ENCODE results near the gene UXT.

DNA sequence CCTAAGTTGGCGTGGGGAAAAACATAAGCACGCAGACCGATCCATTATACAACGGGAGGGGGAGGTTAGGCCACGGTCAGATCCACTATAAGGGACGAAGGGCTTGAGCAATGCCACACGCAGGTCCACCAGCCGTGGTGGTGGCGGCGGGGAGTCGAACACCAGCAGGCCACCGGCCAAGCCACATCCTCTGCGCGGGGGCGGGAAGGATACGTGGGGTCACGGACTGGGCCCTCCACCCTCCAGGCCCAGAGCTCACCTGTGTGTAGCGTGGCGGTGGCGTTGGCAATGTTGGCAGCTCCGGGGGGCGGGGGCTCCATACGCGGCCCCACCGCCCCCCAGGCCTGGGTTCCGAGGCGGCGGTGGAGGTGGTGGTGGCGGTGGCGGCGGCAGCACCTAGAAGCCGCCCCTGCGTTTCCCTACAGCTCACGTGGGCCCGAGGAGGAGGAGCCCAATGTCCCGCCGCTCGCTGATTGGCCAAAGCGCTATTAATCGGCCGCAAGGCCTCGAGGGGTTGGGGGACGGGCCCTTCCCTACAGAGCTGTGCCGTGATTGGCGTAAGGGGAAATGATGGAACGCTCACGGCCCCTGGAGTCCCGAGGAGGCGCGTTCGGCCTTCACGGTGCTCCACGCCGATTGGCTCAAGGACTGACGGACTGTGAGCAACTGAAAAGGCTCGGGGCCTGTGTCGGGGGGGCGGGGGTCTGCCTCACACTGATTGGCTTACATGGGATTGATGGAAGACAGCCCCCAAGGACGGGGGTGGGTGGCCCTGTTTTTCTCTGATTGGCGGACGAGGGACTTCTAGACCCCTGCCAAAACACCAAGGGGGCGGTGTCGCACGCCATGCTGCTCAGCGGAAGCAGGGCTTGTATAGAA, 8.6 kb downstream of the UXT start, which contains the start of gene ELK1:
- TF ChIP-seq, protein P1, sequence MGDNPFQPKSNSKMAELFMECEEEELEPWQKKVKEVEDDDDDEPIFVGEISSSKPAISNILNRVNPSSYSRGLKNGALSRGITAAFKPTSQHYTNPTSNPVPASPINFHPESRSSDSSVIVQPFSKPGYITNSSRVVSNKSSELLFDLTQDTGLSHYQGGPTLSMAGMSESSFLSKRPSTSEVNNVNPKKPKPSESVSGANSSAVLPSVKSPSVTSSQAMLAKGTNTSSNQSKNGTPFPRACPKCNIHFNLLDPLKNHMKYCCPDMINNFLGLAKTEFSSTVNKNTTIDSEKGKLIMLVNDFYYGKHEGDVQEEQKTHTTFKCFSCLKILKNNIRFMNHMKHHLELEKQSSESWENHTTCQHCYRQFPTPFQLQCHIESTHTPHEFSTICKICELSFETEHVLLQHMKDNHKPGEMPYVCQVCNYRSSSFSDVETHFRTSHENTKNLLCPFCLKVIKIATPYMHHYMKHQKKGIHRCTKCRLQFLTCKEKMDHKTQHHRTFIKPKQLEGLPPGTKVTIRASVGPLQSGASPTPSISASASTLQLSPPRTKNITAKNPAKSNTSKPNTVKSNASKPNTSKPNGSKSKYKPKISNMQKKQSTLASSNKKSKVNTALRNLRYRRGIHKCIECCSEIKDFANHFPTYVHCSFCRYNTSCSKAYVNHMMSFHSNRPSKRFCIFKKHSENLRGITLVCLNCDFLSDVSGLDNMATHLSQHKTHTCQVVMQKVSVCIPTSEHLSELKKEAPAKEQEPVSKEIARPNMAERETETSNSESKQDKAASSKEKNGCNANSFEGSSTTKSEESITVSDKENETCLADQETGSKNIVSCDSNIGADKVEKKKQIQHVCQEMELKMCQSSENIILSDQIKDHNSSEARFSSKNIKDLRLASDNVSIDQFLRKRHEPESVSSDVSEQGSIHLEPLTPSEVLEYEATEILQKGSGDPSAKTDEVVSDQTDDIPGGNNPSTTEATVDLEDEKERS (tag by site-specific recombination; IDR thresholded peaks at IDR 0.05): no peak
- TF ChIP-seq, protein P2, sequence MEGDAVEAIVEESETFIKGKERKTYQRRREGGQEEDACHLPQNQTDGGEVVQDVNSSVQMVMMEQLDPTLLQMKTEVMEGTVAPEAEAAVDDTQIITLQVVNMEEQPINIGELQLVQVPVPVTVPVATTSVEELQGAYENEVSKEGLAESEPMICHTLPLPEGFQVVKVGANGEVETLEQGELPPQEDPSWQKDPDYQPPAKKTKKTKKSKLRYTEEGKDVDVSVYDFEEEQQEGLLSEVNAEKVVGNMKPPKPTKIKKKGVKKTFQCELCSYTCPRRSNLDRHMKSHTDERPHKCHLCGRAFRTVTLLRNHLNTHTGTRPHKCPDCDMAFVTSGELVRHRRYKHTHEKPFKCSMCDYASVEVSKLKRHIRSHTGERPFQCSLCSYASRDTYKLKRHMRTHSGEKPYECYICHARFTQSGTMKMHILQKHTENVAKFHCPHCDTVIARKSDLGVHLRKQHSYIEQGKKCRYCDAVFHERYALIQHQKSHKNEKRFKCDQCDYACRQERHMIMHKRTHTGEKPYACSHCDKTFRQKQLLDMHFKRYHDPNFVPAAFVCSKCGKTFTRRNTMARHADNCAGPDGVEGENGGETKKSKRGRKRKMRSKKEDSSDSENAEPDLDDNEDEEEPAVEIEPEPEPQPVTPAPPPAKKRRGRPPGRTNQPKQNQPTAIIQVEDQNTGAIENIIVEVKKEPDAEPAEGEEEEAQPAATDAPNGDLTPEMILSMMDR (tag by site-specific recombination; IDR thresholded peaks at IDR 0.05): peak; percentile 47
- TF ChIP-seq, protein P3, sequence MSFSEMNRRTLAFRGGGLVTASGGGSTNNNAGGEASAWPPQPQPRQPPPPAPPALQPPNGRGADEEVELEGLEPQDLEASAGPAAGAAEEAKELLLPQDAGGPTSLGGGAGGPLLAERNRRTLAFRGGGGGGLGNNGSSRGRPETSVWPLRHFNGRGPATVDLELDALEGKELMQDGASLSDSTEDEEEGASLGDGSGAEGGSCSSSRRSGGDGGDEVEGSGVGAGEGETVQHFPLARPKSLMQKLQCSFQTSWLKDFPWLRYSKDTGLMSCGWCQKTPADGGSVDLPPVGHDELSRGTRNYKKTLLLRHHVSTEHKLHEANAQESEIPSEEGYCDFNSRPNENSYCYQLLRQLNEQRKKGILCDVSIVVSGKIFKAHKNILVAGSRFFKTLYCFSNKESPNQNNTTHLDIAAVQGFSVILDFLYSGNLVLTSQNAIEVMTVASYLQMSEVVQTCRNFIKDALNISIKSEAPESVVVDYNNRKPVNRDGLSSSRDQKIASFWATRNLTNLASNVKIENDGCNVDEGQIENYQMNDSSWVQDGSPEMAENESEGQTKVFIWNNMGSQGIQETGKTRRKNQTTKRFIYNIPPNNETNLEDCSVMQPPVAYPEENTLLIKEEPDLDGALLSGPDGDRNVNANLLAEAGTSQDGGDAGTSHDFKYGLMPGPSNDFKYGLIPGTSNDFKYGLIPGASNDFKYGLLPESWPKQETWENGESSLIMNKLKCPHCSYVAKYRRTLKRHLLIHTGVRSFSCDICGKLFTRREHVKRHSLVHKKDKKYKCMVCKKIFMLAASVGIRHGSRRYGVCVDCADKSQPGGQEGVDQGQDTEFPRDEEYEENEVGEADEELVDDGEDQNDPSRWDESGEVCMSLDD (tag by site-specific recombination; IDR thresholded peaks at IDR 0.05): peak; percentile 48; the same call in 1 of the 2 replicates
- TF ChIP-seq ZSCAN23 (tag by site-specific recombination; IDR thresholded peaks at IDR 0.05): no peak
